ENCODE results near the gene PGAM5.

- TF ChIP-seq, protein P1, sequence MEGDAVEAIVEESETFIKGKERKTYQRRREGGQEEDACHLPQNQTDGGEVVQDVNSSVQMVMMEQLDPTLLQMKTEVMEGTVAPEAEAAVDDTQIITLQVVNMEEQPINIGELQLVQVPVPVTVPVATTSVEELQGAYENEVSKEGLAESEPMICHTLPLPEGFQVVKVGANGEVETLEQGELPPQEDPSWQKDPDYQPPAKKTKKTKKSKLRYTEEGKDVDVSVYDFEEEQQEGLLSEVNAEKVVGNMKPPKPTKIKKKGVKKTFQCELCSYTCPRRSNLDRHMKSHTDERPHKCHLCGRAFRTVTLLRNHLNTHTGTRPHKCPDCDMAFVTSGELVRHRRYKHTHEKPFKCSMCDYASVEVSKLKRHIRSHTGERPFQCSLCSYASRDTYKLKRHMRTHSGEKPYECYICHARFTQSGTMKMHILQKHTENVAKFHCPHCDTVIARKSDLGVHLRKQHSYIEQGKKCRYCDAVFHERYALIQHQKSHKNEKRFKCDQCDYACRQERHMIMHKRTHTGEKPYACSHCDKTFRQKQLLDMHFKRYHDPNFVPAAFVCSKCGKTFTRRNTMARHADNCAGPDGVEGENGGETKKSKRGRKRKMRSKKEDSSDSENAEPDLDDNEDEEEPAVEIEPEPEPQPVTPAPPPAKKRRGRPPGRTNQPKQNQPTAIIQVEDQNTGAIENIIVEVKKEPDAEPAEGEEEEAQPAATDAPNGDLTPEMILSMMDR (IDR thresholded peaks at IDR 0.05; ENCODE audit: low read length): no peak
- no peak for TF ChIP-seq EZH2 (optimal IDR thresholded peaks at IDR 0.05; ENCODE audit: low read depth, low read length)
Measured at GRCh38 chr12:132710043-132710404, 618 bp upstream of the PGAM5 start.

Measured in MM.1S (cell line).